Measurements from ENCODE around the gene RARA.
"Not testable (repeated sequence)": the region's sequence is repeated elsewhere in the genome, so short reads cannot be mapped to it uniquely, and the experiment has no call there.

The RARA gene

DNA sequence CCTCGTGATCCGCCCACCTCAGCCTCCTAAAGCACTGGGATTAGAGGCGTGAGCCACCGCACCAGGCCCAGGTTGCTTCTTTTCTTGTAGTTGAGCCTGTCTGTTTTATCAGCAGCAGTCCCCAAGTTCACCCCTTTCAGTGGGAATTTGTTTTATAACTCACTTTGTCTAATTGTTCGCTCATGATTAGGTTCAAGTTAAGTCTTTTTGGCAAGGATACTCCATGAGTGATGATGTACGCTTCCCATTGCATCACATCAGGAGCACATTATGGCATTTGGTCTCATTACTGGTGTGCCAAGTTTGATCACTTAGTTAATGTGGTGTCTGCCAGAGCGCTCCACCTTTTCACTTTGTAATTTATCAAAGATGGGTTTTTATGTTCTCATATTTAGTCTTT lies 70.0 kb downstream of the RARA start:
- Histone ChIP-seq H3K4me2 (no peak overlapping the region), H3K27me3 (ENCODE audit: insufficient read depth, low read depth) (no peaks in the 10 kb centered on the region), H3K4me3 (IDR thresholded peaks at IDR 0.05; ENCODE audit: insufficient read depth, low read depth, low read length) (no peak overlapping the region), H3K4me1 (ENCODE audit: low read depth, poor library complexity, severe bottlenecking) (no peaks in the 10 kb centered on the region), H3K79me2 (ENCODE audit: insufficient read depth, low read depth) (no peaks in the 10 kb centered on the region), H3K36me3 (ENCODE audit: insufficient read depth) (no peaks in the 10 kb centered on the region), H4K20me1 (ENCODE audit: insufficient read depth) (no peaks in the 10 kb centered on the region), H3K27ac (no peak overlapping the region), H3K9ac (no peak overlapping the region), H2AFZ (ENCODE audit: low read depth) (no peak overlapping the region)
- TF ChIP-seq CTCF (conservative IDR thresholded peaks at IDR 0.05; ENCODE audit: low read depth, low read length) = no peak

- no peak overlapping the region for H3K4me2 ChIP-seq
- H3K79me2 ChIP-seq (ENCODE audit: insufficient read depth, low read depth) = no peaks in the 10 kb centered on the region
- H3K4me3 ChIP-seq (IDR thresholded peaks at IDR 0.05; ENCODE audit: insufficient read depth, low read depth, low read length) = no peak overlapping the region
- H3K9ac ChIP-seq = no peak overlapping the region
- no peaks in the 10 kb centered on the region for H3K36me3 ChIP-seq (ENCODE audit: insufficient read depth)
- H3K4me1 ChIP-seq (ENCODE audit: low read depth, poor library complexity, severe bottlenecking) = no peaks in the 10 kb centered on the region
- no peaks in the 10 kb centered on the region for H3K27me3 ChIP-seq (ENCODE audit: insufficient read depth, low read depth)
- H2AFZ ChIP-seq (ENCODE audit: low read depth) = no peak overlapping the region
- TF ChIP-seq CTCF (conservative IDR thresholded peaks at IDR 0.05; ENCODE audit: low read depth, low read length) = no peak
- no peak overlapping the region for H3K27ac ChIP-seq
- H4K20me1 ChIP-seq (ENCODE audit: insufficient read depth) = no peaks in the 10 kb centered on the region
These were observed 73.3 kb downstream of the RARA start for GRCh38 chr17:40382251-40382650.

DNA sequence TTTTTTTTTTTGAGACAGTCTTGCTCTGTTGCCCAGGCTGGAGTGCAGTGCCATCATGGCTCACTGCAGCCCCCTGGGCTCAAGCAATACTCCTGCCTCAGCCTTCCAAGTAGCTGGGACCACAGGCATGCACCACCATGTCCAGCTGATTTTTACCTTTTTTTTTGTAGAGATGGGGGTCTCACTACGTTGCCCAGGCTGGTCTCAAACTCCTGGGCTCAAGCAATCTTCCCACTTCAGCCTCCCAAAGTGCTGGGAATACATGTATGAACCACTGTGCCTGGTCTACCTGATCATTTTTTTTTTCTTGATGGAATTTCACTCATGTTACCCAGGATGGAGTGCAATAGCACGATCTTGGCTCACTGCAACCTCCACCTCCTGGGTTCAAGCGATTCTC lies 77.6 kb downstream of the RARA start:
- H3K36me3 ChIP-seq (ENCODE audit: insufficient read depth) = peaks cover 16% of the 10 kb centered on the region; the same call in 1 of the 2 replicates
- not testable (repeated sequence) for H3K27me3 ChIP-seq (ENCODE audit: insufficient read depth, low read depth); H3K79me2 ChIP-seq (ENCODE audit: insufficient read depth, low read depth); H3K27ac ChIP-seq; H3K9ac ChIP-seq; H3K4me3 ChIP-seq (IDR thresholded peaks at IDR 0.05; ENCODE audit: insufficient read depth, low read depth, low read length); H4K20me1 ChIP-seq (ENCODE audit: insufficient read depth); H3K4me1 ChIP-seq (ENCODE audit: low read depth, poor library complexity, severe bottlenecking); H2AFZ ChIP-seq (ENCODE audit: low read depth); H3K4me2 ChIP-seq

DNA sequence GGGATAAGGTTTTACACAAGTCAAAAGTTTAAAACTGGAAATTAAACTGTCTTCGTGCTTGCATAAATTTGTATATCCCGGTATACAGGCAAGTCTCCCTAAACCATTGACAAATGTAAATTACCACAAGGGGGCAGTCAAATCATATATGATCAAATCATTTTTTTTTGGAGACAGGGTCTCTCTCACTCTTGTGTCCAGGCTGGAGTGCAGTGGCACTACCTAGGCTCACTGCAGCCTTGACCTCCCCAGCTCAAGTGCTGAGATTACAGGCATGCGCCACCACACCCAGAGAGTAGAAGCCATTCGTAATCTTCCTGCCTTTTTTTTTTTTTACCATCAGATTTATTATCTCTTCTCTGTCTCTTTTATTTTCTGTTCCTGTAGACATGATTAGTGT lies 90.2 kb downstream of the RARA start:
- TF ChIP-seq CTCF (conservative IDR thresholded peaks at IDR 0.05; ENCODE audit: low read depth, low read length) = peak; percentile 85
- H3K36me3 ChIP-seq (ENCODE audit: insufficient read depth) = peaks cover 51% of the 10 kb centered on the region; the same call in 1 of the 2 replicates
- H3K27me3 ChIP-seq (ENCODE audit: insufficient read depth, low read depth) = no peaks in the 10 kb centered on the region; the same call in 1 of the 2 replicates
- H3K4me3 ChIP-seq (IDR thresholded peaks at IDR 0.05; ENCODE audit: insufficient read depth, low read depth, low read length) = no peak overlapping the region
- H2AFZ ChIP-seq (ENCODE audit: low read depth) = no peak overlapping the region
- no peak overlapping the region for H3K9ac ChIP-seq
- H3K4me2 ChIP-seq = no peak overlapping the region
- H4K20me1 ChIP-seq (ENCODE audit: insufficient read depth) = 0 out of 2 replicates have a peak, but pooled peaks cover 3% of the 10 kb centered on the region
- no peak overlapping the region for H3K27ac ChIP-seq
- no peaks in the 10 kb centered on the region; the same call in 1 of the 2 replicates for H3K79me2 ChIP-seq (ENCODE audit: insufficient read depth, low read depth)
- no peaks in the 10 kb centered on the region for H3K4me1 ChIP-seq (ENCODE audit: low read depth, poor library complexity, severe bottlenecking)

GRCh38 chr17:40402668-40403067 lies 93.7 kb downstream of the RARA start:
- no peak for TF ChIP-seq CTCF (conservative IDR thresholded peaks at IDR 0.05; ENCODE audit: low read depth, low read length)
- no peaks in the 10 kb centered on the region for H3K27me3 ChIP-seq (ENCODE audit: insufficient read depth, low read depth)
- no peak overlapping the region for H3K4me2 ChIP-seq
- no peak overlapping the region for H3K4me3 ChIP-seq (IDR thresholded peaks at IDR 0.05; ENCODE audit: insufficient read depth, low read depth, low read length)
- peaks cover 53% of the 10 kb centered on the region; the same call in 1 of the 2 replicates for H3K36me3 ChIP-seq (ENCODE audit: insufficient read depth)
- H3K79me2 ChIP-seq (ENCODE audit: insufficient read depth, low read depth) = no peaks in the 10 kb centered on the region
- H2AFZ ChIP-seq (ENCODE audit: low read depth) = no peak overlapping the region
- no peaks in the 10 kb centered on the region for H3K4me1 ChIP-seq (ENCODE audit: low read depth, poor library complexity, severe bottlenecking)
- 0 out of 2 replicates have a peak, but pooled peaks cover 5% of the 10 kb centered on the region for H4K20me1 ChIP-seq (ENCODE audit: insufficient read depth)
- H3K27ac ChIP-seq = no peak overlapping the region
- no peak overlapping the region for H3K9ac ChIP-seq

Data from KMS-11 (cell line).